ENCODE data around the gene MACROH2A1.

DNA sequence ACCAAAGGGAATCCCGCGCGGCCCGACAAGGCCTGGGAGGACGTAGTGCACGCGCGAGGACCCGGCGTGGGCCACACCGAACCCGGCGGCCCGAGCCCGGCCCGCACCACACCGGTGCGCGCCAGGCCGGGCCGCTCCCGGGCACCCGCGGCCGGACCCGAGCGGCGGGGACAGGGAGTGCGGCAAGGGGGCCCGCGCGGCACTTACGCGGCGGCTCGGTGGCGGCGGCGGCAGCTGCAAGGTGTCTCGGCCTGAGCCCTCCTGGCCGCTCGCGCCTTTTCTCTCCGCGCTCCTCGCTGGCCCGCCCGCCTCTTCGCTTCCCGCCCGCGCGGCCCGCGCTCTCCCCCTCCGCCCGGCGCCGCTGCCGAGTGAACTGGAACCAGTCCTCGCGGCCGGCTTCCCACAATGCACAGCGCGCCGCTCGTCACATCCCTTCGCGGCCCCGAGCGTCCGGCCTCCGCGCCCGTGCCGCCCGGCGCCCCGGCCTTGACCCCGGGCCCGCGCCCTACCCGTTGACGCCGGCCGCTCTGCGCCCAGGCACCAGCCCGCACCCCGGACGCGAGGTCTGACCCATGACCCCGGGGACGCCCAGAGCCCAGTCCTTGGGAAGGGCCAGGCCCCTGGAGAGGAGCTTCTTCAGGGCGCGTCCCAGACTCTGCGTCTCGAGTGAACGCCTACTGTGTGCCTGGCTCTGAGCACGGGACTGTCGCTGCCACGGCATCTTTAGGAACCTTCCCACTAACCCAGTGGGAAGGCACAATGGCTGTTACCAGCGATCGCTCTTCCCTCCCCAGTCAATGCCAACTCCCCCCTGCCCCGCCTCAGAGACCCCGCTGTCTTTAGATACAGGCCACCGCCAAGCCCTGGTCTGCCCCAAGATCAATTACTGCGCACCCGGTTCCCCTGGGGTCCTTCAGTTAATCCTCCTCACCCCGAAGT lies at the start of gene MACROH2A1:
- TF ChIP-seq CTCF (IDR thresholded peaks at IDR 0.05 in 2 of 3, conservative IDR thresholded peaks at IDR 0.05 in 1 of 3; ENCODE audit: control insufficient read depth in 2 of 3, extremely low read depth in 1 of 3, insufficient read depth in 1 of 3, low read depth in 3 of 3, low read length in 3 of 3) (no peak), SUZ12 (IDR thresholded peaks at IDR 0.05; ENCODE audit: unreplicated experiment) (no peak)
